ENCODE measurements around the gene ELOB. TPM values are rescaled to one million over a fixed set of nuclear protein-coding genes. Genes with fewer than 3 reads are reported as not detected.
A peak's percentile ranks its signal among the peaks of the same experiment; 100 is the strongest.

Gene ELOB
- 100 TPM in 2 replicates for polyA plus RNA-seq (2013)

GRCh38 chr16:2777231-2777902 is at the start of gene ELOB:
ELOB (minus strand) TSS chr16:2777280; CDS start chr16:2777239, 41 bp downstream.
- Histone ChIP-seq H3K23ac (ENCODE audit: low read length) (no peak within 1 kb of the TSS), H4K91ac (ENCODE audit: low read depth, low read length) (peak within 1 kb of the TSS; percentile 99), H2BK5ac (ENCODE audit: low read depth, low read length, poor library complexity) (peak within 1 kb of the TSS; percentile 92), H3K36me3 (ENCODE audit: control insufficient read depth in 1 of 2, insufficient read depth in 2 of 2, low read length in 2 of 2) (peaks cover 24 to 27% of the 10 kb centered on the region in 2 experiments), H2AK5ac (ENCODE audit: low read length) (peak within 1 kb of the TSS; percentile 96), H3K4me1 (ENCODE audit: control insufficient read depth in 1 of 2, insufficient read depth in 2 of 2, low read length in 2 of 2) (peaks cover 0 to 17% of the 10 kb centered on the region in 2 experiments), H2AFZ (ENCODE audit: insufficient read depth, low read length, poor library complexity) (peak within 1 kb of the TSS; percentile 96), H3K27me3 (ENCODE audit: insufficient read depth, low read length) (no peaks in the 10 kb centered on the region), H3K9me3 (ENCODE audit: insufficient read depth, low read depth, low read length) (peaks cover 2% of the 10 kb centered on the region), H4K8ac (ENCODE audit: low read depth, low read length) (peak within 1 kb of the TSS; percentile 96), H3K9ac (ENCODE audit: low read length) (peak within 1 kb of the TSS; percentile 100), H2BK12ac (ENCODE audit: low read length) (no peak within 1 kb of the TSS), H3K4me3 (ENCODE audit: low read depth, low read length) (peak within 1 kb of the TSS; percentile 94), H3K79me1 (ENCODE audit: low read length) (peaks cover 12% of the 10 kb centered on the region), H3K27ac (ENCODE audit: low read depth, low read length) (peak within 1 kb of the TSS; percentile 87), H2BK120ac (ENCODE audit: insufficient read depth, low read length, poor library complexity) (peak within 1 kb of the TSS; percentile 92), H3K18ac (ENCODE audit: low read length) (peak within 1 kb of the TSS; percentile 96), H3K79me2 (ENCODE audit: control insufficient read depth, insufficient read depth, low read length, poor library complexity) (peaks cover 14% of the 10 kb centered on the region), H3K4me2 (ENCODE audit: low read length) (peak within 1 kb of the TSS; percentile 82), H4K12ac (ENCODE audit: low read depth, low read length) (peak within 1 kb of the TSS; percentile 96), H3K14ac (ENCODE audit: low read length) (peak within 1 kb of the TSS; percentile 96), H3K4ac (ENCODE audit: low read depth, low read length) (peak within 1 kb of the TSS; percentile 94)
- WGBS (ENCODE audit: extremely low coverage, insufficient coverage, insufficient read length): no CpG with 5 or more reads among the region's 70 CpGs
- peak; percentile 88 for DNase-seq

GRCh38 chr16:2825906-2826305 is 48.8 kb upstream of the ELOB start:
- no peak overlapping the region for H3K4me2 ChIP-seq (ENCODE audit: low read length)
- no peak overlapping the region for H2AFZ ChIP-seq (ENCODE audit: insufficient read depth, low read length, poor library complexity)
- H3K79me1 ChIP-seq (ENCODE audit: low read length): no peaks in the 10 kb centered on the region
- DNase-seq: no peak
- no peak overlapping the region for H3K4ac ChIP-seq (ENCODE audit: low read depth, low read length)
- no peaks in the 10 kb centered on the region for H3K27me3 ChIP-seq (ENCODE audit: insufficient read depth, low read length)
- H2AK5ac ChIP-seq (ENCODE audit: low read length): no peak overlapping the region
- no peak overlapping the region for H2BK120ac ChIP-seq (ENCODE audit: insufficient read depth, low read length, poor library complexity)
- no peak overlapping the region for H3K27ac ChIP-seq (ENCODE audit: low read depth, low read length)
- H3K79me2 ChIP-seq (ENCODE audit: control insufficient read depth, insufficient read depth, low read length, poor library complexity): no peaks in the 10 kb centered on the region
- H3K23ac ChIP-seq (ENCODE audit: low read length): no peak overlapping the region
- peaks cover 2% of the 10 kb centered on the region for H3K9me3 ChIP-seq (ENCODE audit: insufficient read depth, low read depth, low read length)
- no peak overlapping the region for H3K14ac ChIP-seq (ENCODE audit: low read length)
- H2BK5ac ChIP-seq (ENCODE audit: low read depth, low read length, poor library complexity): no peak overlapping the region
- WGBS (ENCODE audit: extremely low coverage, insufficient coverage, insufficient read length): no CpG with 5 or more reads among the region's 11 CpGs
- H4K8ac ChIP-seq (ENCODE audit: low read depth, low read length): no peak overlapping the region
- H3K9ac ChIP-seq (ENCODE audit: low read length): no peak overlapping the region
- no peak overlapping the region for H2BK12ac ChIP-seq (ENCODE audit: low read length)
- no peaks in the 10 kb centered on the region for H3K36me3 ChIP-seq (ENCODE audit: control insufficient read depth in 1 of 2, insufficient read depth in 2 of 2, low read length in 2 of 2)
- H3K4me3 ChIP-seq (ENCODE audit: low read depth, low read length): no peak overlapping the region
- H3K4me1 ChIP-seq (ENCODE audit: control insufficient read depth in 1 of 2, insufficient read depth in 2 of 2, low read length in 2 of 2): peaks cover 4 to 6% of the 10 kb centered on the region in 2 experiments
- H3K18ac ChIP-seq (ENCODE audit: low read length): no peak overlapping the region
- no peak overlapping the region for H4K12ac ChIP-seq (ENCODE audit: low read depth, low read length)
- no peak overlapping the region for H4K91ac ChIP-seq (ENCODE audit: low read depth, low read length)

GRCh38 chr16:2825049-2825742 is 48.1 kb upstream of the ELOB start:
- Histone ChIP-seq H2BK12ac (ENCODE audit: low read length) (no peak overlapping the region), H4K8ac (ENCODE audit: low read depth, low read length) (no peak overlapping the region), H3K9me3 (ENCODE audit: insufficient read depth, low read depth, low read length) (peaks cover 2% of the 10 kb centered on the region), H4K12ac (ENCODE audit: low read depth, low read length) (no peak overlapping the region), H3K79me2 (ENCODE audit: control insufficient read depth, insufficient read depth, low read length, poor library complexity) (no peaks in the 10 kb centered on the region), H3K4me3 (ENCODE audit: low read depth, low read length) (no peak overlapping the region), H3K9ac (ENCODE audit: low read length) (no peak overlapping the region), H4K91ac (ENCODE audit: low read depth, low read length) (no peak overlapping the region), H3K27ac (ENCODE audit: low read depth, low read length) (no peak overlapping the region), H3K4me2 (ENCODE audit: low read length) (no peak overlapping the region), H3K14ac (ENCODE audit: low read length) (no peak overlapping the region), H3K79me1 (ENCODE audit: low read length) (no peaks in the 10 kb centered on the region), H2AK5ac (ENCODE audit: low read length) (no peak overlapping the region), H3K27me3 (ENCODE audit: insufficient read depth, low read length) (no peaks in the 10 kb centered on the region), H2BK5ac (ENCODE audit: low read depth, low read length, poor library complexity) (no peak overlapping the region), H3K23ac (ENCODE audit: low read length) (no peak overlapping the region), H3K36me3 (ENCODE audit: control insufficient read depth in 1 of 2, insufficient read depth in 2 of 2, low read length in 2 of 2) (no peaks in the 10 kb centered on the region), H3K4ac (ENCODE audit: low read depth, low read length) (no peak overlapping the region), H3K18ac (ENCODE audit: low read length) (no peak overlapping the region), H3K4me1 (ENCODE audit: control insufficient read depth in 1 of 2, insufficient read depth in 2 of 2, low read length in 2 of 2) (peaks cover 4 to 7% of the 10 kb centered on the region in 2 experiments), H2AFZ (ENCODE audit: insufficient read depth, low read length, poor library complexity) (no peak overlapping the region), H2BK120ac (ENCODE audit: insufficient read depth, low read length, poor library complexity) (no peak overlapping the region)
- no peak for DNase-seq
- no CpG with 5 or more reads among the region's 26 CpGs for WGBS (ENCODE audit: extremely low coverage, insufficient coverage, insufficient read length)

GRCh38 chr16:2824626-2825025 is 47.5 kb upstream of the ELOB start:
- Histone ChIP-seq H3K9ac (ENCODE audit: low read length) (no peak overlapping the region), H3K18ac (ENCODE audit: low read length) (no peak overlapping the region), H3K4ac (ENCODE audit: low read depth, low read length) (no peak overlapping the region), H4K91ac (ENCODE audit: low read depth, low read length) (no peak overlapping the region), H3K79me2 (ENCODE audit: control insufficient read depth, insufficient read depth, low read length, poor library complexity) (no peaks in the 10 kb centered on the region), H3K4me3 (ENCODE audit: low read depth, low read length) (no peak overlapping the region), H3K4me1 (ENCODE audit: control insufficient read depth in 1 of 2, insufficient read depth in 2 of 2, low read length in 2 of 2) (peaks cover 4 to 7% of the 10 kb centered on the region in 2 experiments), H2AK5ac (ENCODE audit: low read length) (no peak overlapping the region), H2BK5ac (ENCODE audit: low read depth, low read length, poor library complexity) (no peak overlapping the region), H3K23ac (ENCODE audit: low read length) (no peak overlapping the region), H3K14ac (ENCODE audit: low read length) (no peak overlapping the region), H4K12ac (ENCODE audit: low read depth, low read length) (no peak overlapping the region), H3K79me1 (ENCODE audit: low read length) (no peaks in the 10 kb centered on the region), H2AFZ (ENCODE audit: insufficient read depth, low read length, poor library complexity) (no peak overlapping the region), H3K27me3 (ENCODE audit: insufficient read depth, low read length) (no peaks in the 10 kb centered on the region), H3K27ac (ENCODE audit: low read depth, low read length) (no peak overlapping the region), H2BK120ac (ENCODE audit: insufficient read depth, low read length, poor library complexity) (no peak overlapping the region), H4K8ac (ENCODE audit: low read depth, low read length) (no peak overlapping the region), H2BK12ac (ENCODE audit: low read length) (no peak overlapping the region), H3K4me2 (ENCODE audit: low read length) (no peak overlapping the region), H3K36me3 (ENCODE audit: control insufficient read depth in 1 of 2, insufficient read depth in 2 of 2, low read length in 2 of 2) (no peaks in the 10 kb centered on the region), H3K9me3 (ENCODE audit: insufficient read depth, low read depth, low read length) (peaks cover 2% of the 10 kb centered on the region)
- DNase-seq: no peak
- no CpG with 5 or more reads among the region's 10 CpGs for whole genome bisulfite sequencing (ENCODE audit: extremely low coverage, insufficient coverage, insufficient read length)

Measured in trophoblast cell (in vitro differentiated cells and primary cell).